Stimulated activated naive B cell treated with anti-CD40 and anti-IgM and Interleukin-4, amounts not matched to agents 10 μg/mL and 1 μg/mL and 100 μg/mL, for 72 hours (primary cell): ENCODE measurements around the gene IGF2.
A peak's percentile ranks its signal among the peaks of the same experiment; 100 is the strongest.

Source experiments
- ATAC-seq, 2 donors: fragments of 150-1000 bp; cut with Tn5 transposase; replicated peaks; 2 replicates each; pipeline ENCODE4 v1.10.0; 2021; ENCODE audit warnings: moderate library complexity in 1 of 2
- DNase-seq: peaks from one replicate; pipeline ENCODE4 v3.0.0; 2021
- H3K27ac Mint-ChIP-seq: one replicate; pipeline ENCODE4 v1.8.0; 2022; ENCODE audit warnings: mild to moderate bottlenecking, mixed read lengths
- H3K27me3 Mint-ChIP-seq, 2 donors: one replicate each; pipeline ENCODE4 v1.8.0; 2022; ENCODE audit warnings: mixed read lengths in 2 of 2
- H3K36me3 Mint-ChIP-seq, 2 donors: one replicate each; pipeline ENCODE4 v1.8.0; 2022; ENCODE audit warnings: mixed read lengths in 2 of 2, mild to moderate bottlenecking in 1 of 2
- H3K4me1 Mint-ChIP-seq, 2 donors: one replicate each; pipeline ENCODE4 v1.8.0; 2022; ENCODE audit warnings: mixed read lengths in 2 of 2, mild to moderate bottlenecking in 1 of 2
- H3K4me3 Mint-ChIP-seq, 2 donors: one replicate each; pipeline ENCODE4 v1.8.0; 2022; ENCODE audit warnings: mild to moderate bottlenecking in 2 of 2, mixed read lengths in 2 of 2, moderate library complexity in 1 of 2
- H3K9me3 Mint-ChIP-seq, 2 donors: one replicate each; pipeline ENCODE4 v1.8.0; 2022; ENCODE audit warnings: mixed read lengths in 2 of 2, mild to moderate bottlenecking in 1 of 2

The IGF2 gene

GRCh38 chr11:2176389-2176900 lies 37.3 kb upstream of the IGF2 start:
- H3K9me3 Mint-ChIP-seq: no peaks in the 10 kb centered on the region
- H3K27ac Mint-ChIP-seq: no peak overlapping the region
- peaks cover under 1 to 5% of the 10 kb centered on the region in 2 donors for H3K27me3 Mint-ChIP-seq
- H3K4me1 Mint-ChIP-seq: no peaks in the 10 kb centered on the region
- H3K4me3 Mint-ChIP-seq: no peak overlapping the region
- DNase-seq (no peak), ATAC-seq (no peak)
- H3K36me3 Mint-ChIP-seq: no peaks in the 10 kb centered on the region

DNA sequence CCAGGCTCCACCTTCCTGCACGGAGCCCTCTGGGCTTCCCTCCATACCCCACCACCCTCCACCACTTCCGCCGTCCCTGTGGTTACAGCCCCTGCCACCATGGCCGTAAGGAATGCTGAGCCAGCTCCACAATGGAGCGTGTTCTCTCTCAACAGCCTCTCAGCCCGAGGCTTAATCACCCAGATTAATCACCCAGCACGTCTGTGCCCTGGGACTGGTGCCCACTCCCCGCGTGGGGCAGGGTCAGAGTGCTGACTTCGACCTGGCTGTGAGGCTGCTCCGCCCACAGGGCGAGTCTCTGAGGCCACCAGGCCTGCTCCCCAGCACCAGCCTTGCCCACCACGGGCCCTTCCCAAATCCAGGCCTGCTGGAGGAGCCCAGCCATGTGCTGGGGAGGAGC lies 36.5 kb upstream of the IGF2 start:
- no peaks in the 10 kb centered on the region for H3K36me3 Mint-ChIP-seq

DNA sequence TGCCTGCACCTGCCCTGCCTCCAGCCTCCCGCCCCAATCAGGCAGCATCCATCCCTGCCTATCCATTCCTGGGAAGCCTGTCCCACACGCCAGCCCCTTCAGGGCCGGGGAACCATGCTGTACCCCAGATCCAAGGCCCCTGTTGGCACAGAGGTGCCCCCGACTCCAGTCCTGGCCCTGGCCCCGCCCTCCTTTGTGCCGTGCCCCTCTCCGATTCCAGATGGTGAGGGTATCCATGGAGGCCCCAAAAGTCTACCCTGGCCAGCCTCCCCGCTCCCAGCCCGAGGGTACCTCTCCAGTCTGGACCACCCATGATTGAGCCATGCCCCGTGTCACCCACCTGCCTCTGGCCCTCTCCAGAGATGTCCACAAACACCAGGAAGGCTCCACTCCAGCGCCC lies 35.2 kb upstream of the IGF2 start:
- Mint-ChIP-seq H3K27ac (no peak overlapping the region), H3K27me3 (peaks cover 3 to 5% of the 10 kb centered on the region in 2 donors), H3K36me3 (no peaks in the 10 kb centered on the region), H3K4me1 (no peaks in the 10 kb centered on the region), H3K9me3 (no peaks in the 10 kb centered on the region), H3K4me3 (no peak overlapping the region)
- no peak for DNase-seq
- no peak for ATAC-seq

More for the DNA sequence above, 36.5 kb upstream of the IGF2 start:
- H3K9me3 Mint-ChIP-seq: no peaks in the 10 kb centered on the region
- H3K27me3 Mint-ChIP-seq: peaks cover 3 to 5% of the 10 kb centered on the region in 2 donors
- no peak overlapping the region for H3K27ac Mint-ChIP-seq
- H3K4me3 Mint-ChIP-seq: no peak overlapping the region
- DNase-seq: no peak
- no peak for ATAC-seq
- no peaks in the 10 kb centered on the region for H3K4me1 Mint-ChIP-seq

DNA sequence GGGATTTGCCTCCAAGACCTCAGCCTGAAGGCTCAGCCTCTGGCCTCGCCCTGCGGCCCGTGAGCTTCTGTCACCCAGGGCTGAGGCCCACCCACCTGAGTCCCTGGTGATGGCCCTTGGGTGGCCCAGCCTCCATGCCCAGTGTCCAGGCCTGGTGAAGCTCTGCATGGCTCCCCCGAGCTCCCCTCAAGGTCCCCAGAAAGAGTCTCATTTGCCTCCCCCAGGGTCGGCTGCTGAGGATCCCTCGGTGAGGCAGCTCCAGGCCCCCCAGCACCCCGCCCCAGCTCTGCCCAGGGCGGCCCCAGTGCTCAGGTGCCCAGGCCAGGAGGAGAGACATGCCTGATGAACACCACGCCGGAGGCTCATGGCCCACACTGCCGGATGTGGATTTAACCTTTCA lies 34.6 kb upstream of the IGF2 start:
- Mint-ChIP-seq H3K4me1 (no peaks in the 10 kb centered on the region), H3K36me3 (no peaks in the 10 kb centered on the region), H3K9me3 (no peaks in the 10 kb centered on the region), H3K4me3 (no peak overlapping the region), H3K27me3 (peaks cover 3 to 5% of the 10 kb centered on the region in 2 donors), H3K27ac (no peak overlapping the region)
- no peak for ATAC-seq
- DNase-seq: no peak

DNA sequence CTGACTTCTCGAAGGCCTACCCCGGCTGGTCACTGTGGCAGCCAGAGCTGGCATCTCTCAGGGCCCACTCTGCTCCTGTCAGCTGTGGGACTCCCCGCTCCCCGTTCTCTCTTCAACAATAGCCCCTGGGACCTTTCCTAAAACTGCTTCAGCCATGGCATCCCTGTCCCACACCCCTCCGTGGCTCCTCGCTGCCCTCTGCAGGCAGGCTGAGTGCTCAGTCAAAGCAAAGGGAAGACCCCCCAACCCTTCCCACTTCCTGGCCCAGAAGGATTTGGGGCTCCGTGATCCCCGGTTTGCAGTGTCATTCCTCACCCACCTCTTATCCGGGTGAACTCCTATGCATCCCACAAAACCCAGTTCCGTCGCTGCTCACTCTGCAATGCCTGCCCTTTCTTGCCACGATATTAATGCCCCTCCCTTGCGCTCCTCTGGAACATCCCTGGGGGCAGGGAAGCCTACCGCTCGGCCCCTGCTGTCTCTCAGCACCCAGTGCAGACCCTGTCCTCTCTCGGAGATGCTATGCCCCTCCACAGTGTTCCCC lies 34.0 kb upstream of the IGF2 start:
- Mint-ChIP-seq H3K4me3 (no peak overlapping the region), H3K4me1 (no peaks in the 10 kb centered on the region), H3K27me3 (peaks cover 3 to 10% of the 10 kb centered on the region in 2 donors), H3K27ac (peak overlapping the region; percentile 37), H3K36me3 (no peaks in the 10 kb centered on the region), H3K9me3 (no peaks in the 10 kb centered on the region)
- ATAC-seq (no peak), DNase-seq (no peak)

DNA sequence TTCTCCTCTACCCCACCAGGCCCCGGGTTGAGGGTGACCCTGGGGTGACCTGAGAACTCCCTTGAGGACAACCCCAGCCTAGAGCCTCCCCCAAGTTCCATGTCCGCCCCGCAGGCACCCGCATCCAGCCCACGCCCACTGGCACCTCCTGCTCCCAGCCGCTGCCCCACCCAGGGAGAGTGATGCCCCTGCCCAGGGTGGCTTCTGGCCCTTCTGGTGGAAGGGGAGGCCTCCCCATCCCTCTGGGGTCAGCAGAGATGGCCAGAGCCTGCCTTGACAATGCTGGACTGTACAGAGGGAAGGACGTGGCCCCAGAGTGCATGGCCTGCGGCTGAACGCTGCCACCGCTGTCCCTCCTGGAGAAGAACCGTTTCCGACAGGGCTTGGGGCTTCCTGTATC lies 33.5 kb upstream of the IGF2 start:
- H3K27ac Mint-ChIP-seq: no peak overlapping the region

GRCh38 chr11:2171591-2172003 lies 32.4 kb upstream of the IGF2 start, which contains the start of gene TH:
TH (minus strand) TSS chr11:2171815; CDS start chr11:2171786, 29 bp downstream.
- peaks cover 13 to 24% of the 10 kb centered on the region in 2 donors for H3K27me3 Mint-ChIP-seq
- H3K27ac Mint-ChIP-seq: no peak within 1 kb of the TSS
- H3K9me3 Mint-ChIP-seq: no peaks in the 10 kb centered on the region
- DNase-seq (no peak), ATAC-seq (no peak)
- no peaks in the 10 kb centered on the region for H3K36me3 Mint-ChIP-seq
- no peak within 1 kb of the TSS for H3K4me3 Mint-ChIP-seq
- H3K4me1 Mint-ChIP-seq: no peaks in the 10 kb centered on the region

More for the DNA sequence above, 33.5 kb upstream of the IGF2 start:
- no peaks in the 10 kb centered on the region for H3K36me3 Mint-ChIP-seq
- H3K4me3 Mint-ChIP-seq: no peak overlapping the region
- ATAC-seq: no peak
- no peak for DNase-seq
- H3K27me3 Mint-ChIP-seq: peaks cover 8 to 15% of the 10 kb centered on the region in 2 donors
- no peaks in the 10 kb centered on the region for H3K9me3 Mint-ChIP-seq
- H3K4me1 Mint-ChIP-seq: no peaks in the 10 kb centered on the region

DNA sequence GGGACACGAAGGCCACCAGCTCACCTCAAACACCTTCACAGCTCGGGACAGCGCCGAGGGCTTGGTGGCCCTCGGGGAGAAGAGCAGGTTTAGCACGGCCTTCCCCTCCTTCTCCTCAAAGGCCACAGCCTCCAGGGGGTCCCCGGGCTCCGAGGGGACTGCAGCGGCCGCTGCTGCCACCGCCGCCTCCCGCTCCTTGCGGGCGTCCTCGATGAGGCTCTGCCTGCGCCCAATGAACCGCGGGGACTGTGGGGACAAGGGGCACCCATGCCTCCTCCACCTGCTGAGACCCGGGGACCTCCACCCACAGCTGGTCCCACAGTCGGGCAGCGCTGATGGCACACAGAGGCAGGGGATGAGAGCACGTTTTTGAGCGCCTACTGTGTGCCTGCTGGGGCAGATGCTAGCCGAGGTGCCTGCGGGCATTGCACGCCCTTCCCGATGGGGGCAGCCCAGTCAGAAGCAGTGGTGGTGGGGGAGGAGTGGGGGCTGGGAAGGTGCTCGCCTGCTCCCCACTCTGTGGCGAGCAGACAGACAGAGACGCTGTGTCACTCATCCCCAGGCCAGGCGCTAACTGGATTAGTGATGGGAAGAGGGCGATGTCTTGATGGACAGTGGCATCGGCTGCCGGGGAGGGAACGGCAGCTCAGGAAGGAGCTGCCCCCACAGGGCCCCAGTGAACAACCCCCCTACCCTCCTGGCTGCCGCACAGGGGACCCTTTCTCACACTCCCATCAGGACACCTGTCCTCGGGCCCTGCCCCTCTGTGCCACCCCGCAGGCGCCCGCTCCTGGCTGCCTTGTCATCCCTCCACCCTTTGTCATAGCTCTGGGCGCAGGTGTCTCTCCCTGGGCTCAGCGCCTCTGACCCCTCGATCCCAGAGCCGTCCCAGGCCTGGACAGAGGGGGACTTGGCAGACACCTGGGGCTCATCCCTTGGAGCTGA lies 30.7 kb upstream of the IGF2 start:
- H3K9me3 Mint-ChIP-seq: no peaks in the 10 kb centered on the region
- no peak overlapping the region for H3K4me3 Mint-ChIP-seq
- H3K27me3 Mint-ChIP-seq: peaks cover 13 to 35% of the 10 kb centered on the region in 2 donors
- H3K27ac Mint-ChIP-seq: no peak overlapping the region
- ATAC-seq (no peak), DNase-seq (no peak)
- H3K4me1 Mint-ChIP-seq: no peaks in the 10 kb centered on the region
- H3K36me3 Mint-ChIP-seq: no peaks in the 10 kb centered on the region

GRCh38 chr11:2169005-2169378 lies 29.8 kb upstream of the IGF2 start:
- no peaks in the 10 kb centered on the region for H3K36me3 Mint-ChIP-seq
- DNase-seq: no peak
- no peaks in the 10 kb centered on the region for H3K9me3 Mint-ChIP-seq
- no peaks in the 10 kb centered on the region for H3K4me1 Mint-ChIP-seq
- no peak for ATAC-seq
- no peak overlapping the region for H3K27ac Mint-ChIP-seq
- H3K27me3 Mint-ChIP-seq: peaks cover 15 to 38% of the 10 kb centered on the region in 2 donors
- no peak overlapping the region for H3K4me3 Mint-ChIP-seq

DNA sequence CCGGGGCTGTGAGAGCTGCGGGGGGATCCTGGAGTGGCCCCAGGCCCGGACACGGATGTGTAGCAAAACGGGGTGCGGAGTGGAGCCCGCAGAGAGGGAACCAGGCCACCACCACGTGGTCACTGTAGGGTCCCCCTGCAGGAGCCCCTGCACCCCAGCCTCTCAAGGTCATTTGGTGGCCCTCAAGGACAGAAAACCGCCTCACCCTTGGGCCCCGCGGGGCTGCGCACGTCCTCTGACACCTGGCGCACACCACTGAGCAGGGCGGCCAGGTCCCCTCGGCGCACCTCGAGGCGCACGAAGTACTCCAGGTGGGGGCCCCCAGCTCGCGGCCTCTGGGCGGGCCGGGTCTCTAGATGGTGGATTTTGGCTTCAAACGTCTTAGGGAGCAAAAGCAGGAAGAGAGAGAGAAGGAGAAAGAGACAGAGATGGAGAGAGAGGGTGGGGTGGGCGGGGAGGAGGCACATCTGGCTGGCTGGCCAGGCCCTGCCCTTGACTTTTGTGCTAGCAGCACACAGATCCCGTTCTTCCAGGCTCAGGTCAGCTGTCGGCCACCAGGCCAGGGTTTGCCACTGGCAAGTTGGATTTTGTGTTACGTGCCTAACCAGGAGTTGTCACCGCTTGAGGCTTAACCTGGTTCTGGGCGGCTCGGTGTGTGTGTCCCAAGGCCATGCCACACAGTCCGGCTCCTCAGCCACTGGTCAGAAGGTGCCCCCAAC lies 29.3 kb upstream of the IGF2 start:
- Mint-ChIP-seq H3K4me1 (no peaks in the 10 kb centered on the region), H3K9me3 (no peaks in the 10 kb centered on the region), H3K27ac (no peak overlapping the region), H3K36me3 (no peaks in the 10 kb centered on the region), H3K27me3 (peaks cover 20 to 44% of the 10 kb centered on the region in 2 donors), H3K4me3 (no peak overlapping the region)
- ATAC-seq (no peak), DNase-seq (no peak)

DNA sequence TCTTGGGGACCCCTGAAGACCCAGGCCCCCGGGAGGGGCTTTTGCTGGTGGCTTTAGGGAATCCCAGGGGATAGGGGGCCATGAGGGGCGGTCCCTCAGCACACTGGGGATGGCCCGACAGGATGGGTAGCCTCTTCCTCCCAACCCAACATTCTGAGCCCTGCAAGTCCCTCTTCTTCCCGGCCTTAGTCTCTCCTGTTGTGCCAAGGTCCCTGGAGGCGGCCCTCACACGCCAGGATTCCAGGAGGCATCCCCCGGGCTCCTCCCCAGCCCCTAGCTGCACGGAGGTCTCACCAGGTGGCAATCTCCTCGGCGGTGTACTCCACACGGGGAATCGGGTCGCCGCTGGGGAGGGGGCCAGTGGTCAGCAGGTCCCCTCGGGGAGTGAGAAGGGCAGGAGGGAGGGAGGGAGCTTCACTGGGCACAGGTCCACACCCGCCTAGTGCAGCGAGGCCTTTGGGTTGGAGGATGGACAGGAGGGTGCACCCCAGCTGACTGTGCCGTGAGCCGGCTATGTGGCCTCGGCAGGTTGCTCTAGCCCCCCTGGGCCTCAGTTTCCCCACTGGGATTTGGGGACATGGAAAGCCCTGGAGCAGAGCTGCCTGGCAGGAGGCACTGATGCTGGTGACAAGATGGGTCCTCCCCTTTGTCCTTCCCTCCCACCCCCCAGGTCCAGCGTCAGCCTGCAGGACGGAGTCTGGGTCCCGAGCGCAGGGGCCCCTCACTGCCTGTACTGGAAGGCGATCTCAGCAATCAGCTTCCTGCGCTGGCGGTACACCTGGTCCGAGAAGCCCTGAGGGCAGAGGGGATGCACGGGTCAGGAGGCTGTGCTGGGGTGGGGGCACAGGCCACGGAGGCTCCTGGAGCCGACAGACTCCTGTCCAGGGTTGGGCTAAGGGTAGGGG lies 28.2 kb upstream of the IGF2 start:
- H3K27me3 Mint-ChIP-seq: peaks cover 27 to 52% of the 10 kb centered on the region in 2 donors
- DNase-seq: no peak
- no peaks in the 10 kb centered on the region for H3K9me3 Mint-ChIP-seq
- H3K4me1 Mint-ChIP-seq: no peaks in the 10 kb centered on the region
- no peaks in the 10 kb centered on the region for H3K36me3 Mint-ChIP-seq
- no peak for ATAC-seq
- H3K4me3 Mint-ChIP-seq: no peak overlapping the region
- H3K27ac Mint-ChIP-seq: no peak overlapping the region

GRCh38 chr11:2166091-2166851 lies 27.1 kb upstream of the IGF2 start:
- Mint-ChIP-seq H3K4me1 (no peaks in the 10 kb centered on the region), H3K27ac (no peak overlapping the region), H3K27me3 (peaks cover 26 to 50% of the 10 kb centered on the region in 2 donors), H3K36me3 (no peaks in the 10 kb centered on the region), H3K4me3 (no peak overlapping the region), H3K9me3 (no peaks in the 10 kb centered on the region)
- DNase-seq (no peak), ATAC-seq (peak; percentile 76 to 79)

- H3K36me3 Mint-ChIP-seq: no peaks in the 10 kb centered on the region
- ATAC-seq (no peak), DNase-seq (no peak)
- H3K4me1 Mint-ChIP-seq: no peaks in the 10 kb centered on the region
- no peaks in the 10 kb centered on the region for H3K9me3 Mint-ChIP-seq
- H3K27me3 Mint-ChIP-seq: peaks cover 26 to 51% of the 10 kb centered on the region in 2 donors
- H3K4me3 Mint-ChIP-seq: no peak overlapping the region
- no peak overlapping the region for H3K27ac Mint-ChIP-seq
These were observed 26.4 kb upstream of the IGF2 start for GRCh38 chr11:2165571-2165970.
